Measurements from ENCODE around the gene DAPK1. TPM values are rescaled to one million over a fixed set of nuclear protein-coding genes. Genes with fewer than 3 reads are reported as not detected.
A peak's percentile ranks its signal among the peaks of the same experiment; 100 is the strongest.

Gene DAPK1
- total and polyA plus RNA-seq, 8 donors = 78.2 to 242 (median 215) TPM

DNA sequence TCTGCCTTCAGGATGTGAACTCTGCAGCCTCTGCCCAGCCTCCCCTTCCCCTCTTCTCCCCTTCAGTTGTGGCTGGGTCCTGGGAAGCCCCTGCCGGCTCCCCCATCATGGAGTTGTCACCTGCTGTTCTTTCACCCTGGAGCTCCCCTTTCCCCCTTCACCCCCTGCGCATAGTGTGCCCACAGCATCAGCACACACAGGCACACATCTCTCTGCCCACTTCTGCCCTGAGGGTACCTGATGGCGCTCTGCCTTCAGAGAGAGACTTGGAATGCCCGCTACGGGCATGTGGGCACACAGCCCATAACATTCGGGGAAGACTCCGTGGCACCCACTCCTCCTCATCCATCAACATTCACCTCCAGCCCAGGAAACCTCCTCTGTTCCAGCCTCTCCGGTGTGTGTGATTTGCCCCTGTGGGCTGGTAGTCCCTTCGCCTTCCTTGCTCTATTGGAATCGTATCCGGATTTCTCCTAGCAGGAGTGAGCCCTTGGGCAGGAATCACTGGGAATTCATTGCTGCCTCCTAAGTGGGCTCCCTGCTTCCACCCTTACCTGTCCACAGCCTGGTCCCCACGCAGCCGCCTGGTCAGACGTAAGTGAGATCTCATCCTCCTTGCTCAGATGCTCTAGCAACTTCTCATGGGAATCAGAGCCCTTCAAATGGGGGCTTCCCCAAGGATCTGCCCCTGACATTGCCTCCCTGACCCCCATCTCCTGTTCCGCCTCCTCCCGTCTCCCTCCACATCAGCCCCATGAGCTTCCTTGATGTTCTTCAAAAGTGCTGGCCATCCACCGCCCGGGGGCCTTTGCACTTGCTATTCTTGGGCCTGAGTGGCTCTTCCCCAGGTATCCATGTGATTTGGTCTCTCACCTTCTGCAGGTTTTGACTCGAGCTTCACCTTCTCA, 166.7 kb downstream of the DAPK1 start:
- Histone ChIP-seq H3K4me3 (no peak overlapping the region), H3K27ac (no peak overlapping the region), H3K9me3 (peaks cover 0 to 18% of the 10 kb centered on the region in 2 donors), H3K36me3 (peaks cover 0 to 48% of the 10 kb centered on the region in 2 donors), H3K27me3 (no peaks in the 10 kb centered on the region), H3K4me1 (no peaks in the 10 kb centered on the region)
- DNase-seq (no peak), ATAC-seq (no peak)
- TF ChIP-seq, protein P1, sequence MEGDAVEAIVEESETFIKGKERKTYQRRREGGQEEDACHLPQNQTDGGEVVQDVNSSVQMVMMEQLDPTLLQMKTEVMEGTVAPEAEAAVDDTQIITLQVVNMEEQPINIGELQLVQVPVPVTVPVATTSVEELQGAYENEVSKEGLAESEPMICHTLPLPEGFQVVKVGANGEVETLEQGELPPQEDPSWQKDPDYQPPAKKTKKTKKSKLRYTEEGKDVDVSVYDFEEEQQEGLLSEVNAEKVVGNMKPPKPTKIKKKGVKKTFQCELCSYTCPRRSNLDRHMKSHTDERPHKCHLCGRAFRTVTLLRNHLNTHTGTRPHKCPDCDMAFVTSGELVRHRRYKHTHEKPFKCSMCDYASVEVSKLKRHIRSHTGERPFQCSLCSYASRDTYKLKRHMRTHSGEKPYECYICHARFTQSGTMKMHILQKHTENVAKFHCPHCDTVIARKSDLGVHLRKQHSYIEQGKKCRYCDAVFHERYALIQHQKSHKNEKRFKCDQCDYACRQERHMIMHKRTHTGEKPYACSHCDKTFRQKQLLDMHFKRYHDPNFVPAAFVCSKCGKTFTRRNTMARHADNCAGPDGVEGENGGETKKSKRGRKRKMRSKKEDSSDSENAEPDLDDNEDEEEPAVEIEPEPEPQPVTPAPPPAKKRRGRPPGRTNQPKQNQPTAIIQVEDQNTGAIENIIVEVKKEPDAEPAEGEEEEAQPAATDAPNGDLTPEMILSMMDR (IDR thresholded peaks at IDR 0.05) = no peak
- intact Hi-C loops (cut with DNase I) = no loop called here

DNA sequence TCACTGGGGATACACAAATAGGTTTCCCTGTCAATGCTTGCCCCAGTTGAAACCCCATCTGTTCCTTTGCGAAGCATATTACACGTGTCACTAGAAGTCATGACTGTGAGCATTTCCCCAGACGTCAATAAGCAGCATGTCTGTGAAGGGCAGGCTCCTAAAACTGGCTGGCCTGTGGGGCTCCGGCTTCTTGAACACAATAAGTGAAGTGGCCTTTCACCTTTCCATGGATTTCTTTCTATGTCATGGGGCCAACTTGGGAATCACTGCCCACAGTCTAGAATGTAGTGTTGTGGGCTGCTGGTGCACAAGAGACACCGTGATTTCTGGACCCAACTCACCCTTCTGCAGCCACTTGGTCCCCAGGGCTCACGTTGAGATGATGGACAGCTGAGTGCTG, 167.8 kb downstream of the DAPK1 start:
- ATAC-seq (no peak), DNase-seq (no peak)
- TF ChIP-seq, protein P1 (IDR thresholded peaks at IDR 0.05) = no peak
- peaks cover 0 to 46% of the 10 kb centered on the region in 2 donors for H3K36me3 ChIP-seq
- intact Hi-C loops (cut with DNase I) = no loop called here
- peaks cover 0 to 18% of the 10 kb centered on the region in 2 donors for H3K9me3 ChIP-seq
- no peaks in the 10 kb centered on the region for H3K4me1 ChIP-seq
- H3K4me3 ChIP-seq = no peak overlapping the region
- no peak overlapping the region for H3K27ac ChIP-seq
- no peaks in the 10 kb centered on the region for H3K27me3 ChIP-seq

DNA sequence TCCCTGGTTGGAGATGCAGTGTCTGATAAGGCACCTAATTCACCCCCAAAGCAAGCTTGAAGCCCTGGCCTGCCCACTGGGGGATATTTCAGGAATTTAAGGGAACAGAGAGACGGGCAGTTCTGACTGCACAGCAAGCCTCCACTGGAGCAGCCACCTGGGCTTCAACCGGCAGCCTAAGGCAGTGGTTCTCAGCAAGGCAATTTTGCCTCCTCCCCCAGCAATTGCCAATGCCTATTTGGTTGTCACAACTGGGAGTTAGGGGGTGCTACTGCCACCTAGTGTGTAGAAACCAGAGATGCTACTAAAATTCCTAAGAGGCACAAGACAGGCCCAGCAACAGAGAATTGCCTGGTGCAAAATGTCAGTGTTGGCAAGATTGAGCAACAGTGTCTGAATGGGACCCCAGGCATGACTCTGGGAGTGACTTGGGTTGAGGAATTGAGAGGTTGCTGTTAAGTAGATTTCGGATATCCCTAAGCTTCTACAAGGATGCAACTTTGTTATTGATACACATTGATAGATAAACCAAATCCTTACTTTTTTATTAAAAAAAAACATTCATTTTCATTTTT, 169.6 kb downstream of the DAPK1 start:
- no peak for ATAC-seq
- H3K4me1 ChIP-seq = no peaks in the 10 kb centered on the region
- H3K27ac ChIP-seq = no peak overlapping the region
- no peak overlapping the region for H3K4me3 ChIP-seq
- intact Hi-C loops (cut with DNase I) = no loop called here
- H3K36me3 ChIP-seq = peaks cover 0 to 58% of the 10 kb centered on the region in 2 donors
- H3K9me3 ChIP-seq = peaks cover 0 to 18% of the 10 kb centered on the region in 2 donors
- DNase-seq = no peak
- TF ChIP-seq, protein P1 (IDR thresholded peaks at IDR 0.05) = peak in 1 of 2 donors; percentile 38
- no peaks in the 10 kb centered on the region for H3K27me3 ChIP-seq

DNA sequence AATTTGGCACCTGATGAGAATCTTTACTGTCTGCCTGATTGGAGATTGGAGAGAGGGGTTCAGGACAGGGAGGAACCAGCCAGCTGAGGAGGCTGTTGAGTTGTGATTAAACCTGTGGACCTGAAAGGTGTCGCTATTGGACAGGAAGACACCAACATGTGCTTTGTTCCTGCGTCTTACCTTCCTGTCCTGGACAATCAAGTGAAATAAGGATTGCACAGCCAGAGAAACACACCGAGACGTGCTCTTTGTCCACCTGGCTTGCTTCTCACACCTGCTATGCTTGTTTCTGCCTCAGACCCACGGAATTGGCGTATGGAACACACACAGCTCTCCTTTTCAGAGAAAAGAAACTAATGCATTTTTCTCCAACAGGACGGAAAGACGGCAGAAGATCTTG, 170.6 kb downstream of the DAPK1 start:
- Histone ChIP-seq H3K4me1 (no peaks in the 10 kb centered on the region), H3K9me3 (peaks cover 0 to 18% of the 10 kb centered on the region in 2 donors), H3K4me3 (no peak overlapping the region), H3K36me3 (peaks cover 0 to 64% of the 10 kb centered on the region in 2 donors), H3K27ac (no peak overlapping the region), H3K27me3 (no peaks in the 10 kb centered on the region)
- DNase-seq (no peak), ATAC-seq (no peak)
- intact Hi-C loops (cut with DNase I) = no loop called here
- TF ChIP-seq, protein P1 (IDR thresholded peaks at IDR 0.05) = no peak

DNA sequence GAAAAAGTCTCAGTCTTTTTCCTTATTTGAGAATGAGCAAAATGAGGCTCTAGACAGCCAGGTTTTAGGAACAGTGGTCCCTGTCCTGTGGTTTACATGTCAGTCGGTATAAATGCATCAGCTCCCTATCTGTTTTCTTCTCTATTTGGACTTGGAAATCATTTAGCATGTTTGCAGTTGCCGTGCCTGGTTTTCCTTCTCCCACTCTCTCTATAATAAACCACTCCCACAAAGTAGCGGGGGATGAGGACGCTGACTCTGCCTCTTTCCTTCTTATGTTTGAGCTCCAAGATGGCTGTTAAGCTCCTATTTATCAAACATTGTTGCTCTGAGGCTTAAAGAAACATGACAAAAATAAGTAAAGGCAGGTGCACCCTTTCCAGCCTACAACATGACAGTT, 171.1 kb downstream of the DAPK1 start:
- ATAC-seq (no peak), DNase-seq (no peak)
- no peaks in the 10 kb centered on the region for H3K4me1 ChIP-seq
- intact Hi-C loops (cut with DNase I) = no loop called here
- peaks cover 0 to 69% of the 10 kb centered on the region in 2 donors for H3K36me3 ChIP-seq
- H3K27ac ChIP-seq = no peak overlapping the region
- H3K4me3 ChIP-seq = no peak overlapping the region
- H3K9me3 ChIP-seq = peaks cover 0 to 18% of the 10 kb centered on the region in 2 donors
- TF ChIP-seq, protein P1 (IDR thresholded peaks at IDR 0.05) = no peak
- no peaks in the 10 kb centered on the region for H3K27me3 ChIP-seq
